Measurements from ENCODE around the gene AFG3L2. TPM values are rescaled to one million over a fixed set of nuclear protein-coding genes. Genes with fewer than 3 reads are reported as not detected.

The AFG3L2 gene
- total and polyA plus RNA-seq, 2 of the 13 experiments (the other 11 are each of a cell fraction or from before 2014, with no cell fraction given): 28.6 to 86.9 TPM

DNA sequence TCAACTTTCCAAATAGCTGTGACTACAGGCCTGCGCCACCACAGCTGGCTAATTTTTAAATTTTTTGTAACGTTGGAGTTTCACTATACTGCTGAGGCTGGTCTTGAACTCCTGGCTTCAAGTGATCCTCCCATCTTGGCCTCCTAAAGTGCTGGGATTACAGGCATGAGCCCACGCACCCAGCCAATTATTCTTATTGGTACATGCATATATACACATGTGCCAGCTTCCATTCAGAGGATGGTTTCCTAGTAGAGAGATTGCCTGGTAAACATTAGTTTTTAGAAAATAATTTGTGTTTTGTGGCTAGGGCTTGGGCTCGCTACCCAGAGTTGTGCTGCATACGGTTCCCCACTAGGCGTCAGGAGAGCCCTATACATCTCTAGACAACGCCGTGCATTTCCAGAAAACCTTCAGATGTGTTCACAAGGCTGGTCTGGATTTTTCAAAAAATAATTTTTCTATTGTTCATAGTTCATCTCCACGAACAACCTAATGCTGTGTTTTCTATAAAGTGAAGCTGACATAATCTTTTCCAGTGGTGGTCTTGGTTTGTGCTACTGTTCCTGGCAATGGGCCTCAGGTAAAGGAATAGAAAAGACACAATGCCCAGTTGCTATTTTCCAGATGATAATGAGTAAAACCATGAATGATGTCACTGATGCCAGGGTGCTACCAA lies 14.6 kb upstream of the AFG3L2 start (continued):
- TF ChIP-seq, protein P1, sequence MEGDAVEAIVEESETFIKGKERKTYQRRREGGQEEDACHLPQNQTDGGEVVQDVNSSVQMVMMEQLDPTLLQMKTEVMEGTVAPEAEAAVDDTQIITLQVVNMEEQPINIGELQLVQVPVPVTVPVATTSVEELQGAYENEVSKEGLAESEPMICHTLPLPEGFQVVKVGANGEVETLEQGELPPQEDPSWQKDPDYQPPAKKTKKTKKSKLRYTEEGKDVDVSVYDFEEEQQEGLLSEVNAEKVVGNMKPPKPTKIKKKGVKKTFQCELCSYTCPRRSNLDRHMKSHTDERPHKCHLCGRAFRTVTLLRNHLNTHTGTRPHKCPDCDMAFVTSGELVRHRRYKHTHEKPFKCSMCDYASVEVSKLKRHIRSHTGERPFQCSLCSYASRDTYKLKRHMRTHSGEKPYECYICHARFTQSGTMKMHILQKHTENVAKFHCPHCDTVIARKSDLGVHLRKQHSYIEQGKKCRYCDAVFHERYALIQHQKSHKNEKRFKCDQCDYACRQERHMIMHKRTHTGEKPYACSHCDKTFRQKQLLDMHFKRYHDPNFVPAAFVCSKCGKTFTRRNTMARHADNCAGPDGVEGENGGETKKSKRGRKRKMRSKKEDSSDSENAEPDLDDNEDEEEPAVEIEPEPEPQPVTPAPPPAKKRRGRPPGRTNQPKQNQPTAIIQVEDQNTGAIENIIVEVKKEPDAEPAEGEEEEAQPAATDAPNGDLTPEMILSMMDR (CRISPR knock-in tag; IDR thresholded peaks at IDR 0.05): peak; percentile 89
- TF ChIP-seq HDAC1 (CRISPR knock-in tag; IDR thresholded peaks at IDR 0.05) (0 out of 2 replicates have a peak, but pooled peaks have one; percentile 28), ZNF747 (CRISPR knock-in tag; IDR thresholded peaks at IDR 0.05; ENCODE audit: borderline replicate concordance) (no peak), ADNP (CRISPR knock-in tag; IDR thresholded peaks at IDR 0.05) (0 out of 2 replicates have a peak, but pooled peaks have one; percentile 18), POGZ (CRISPR knock-in tag; IDR thresholded peaks at IDR 0.05) (no peak), RXRB (CRISPR knock-in tag; IDR thresholded peaks at IDR 0.05; ENCODE audit: borderline replicate concordance) (0 out of 2 replicates have a peak, but pooled peaks have one; percentile 13), HNRNPH1 (optimal IDR thresholded peaks at IDR 0.05; ENCODE audit: low read depth, low read length) (no peak), ZNF720 (CRISPR knock-in tag; IDR thresholded peaks at IDR 0.05) (no peak), ZMYM3 (CRISPR knock-in tag; IDR thresholded peaks at IDR 0.05) (0 out of 2 replicates have a peak, but pooled peaks have one; percentile 42), RFX3 (CRISPR knock-in tag; IDR thresholded peaks at IDR 0.05) (no peak), SETDB1 (CRISPR knock-in tag; IDR thresholded peaks at IDR 0.05; ENCODE audit: borderline replicate concordance) (no peak), TEAD2 (CRISPR knock-in tag; IDR thresholded peaks at IDR 0.05) (no peak), SAP130 (CRISPR knock-in tag; IDR thresholded peaks at IDR 0.05; ENCODE audit: low read depth) (peak; percentile 31; the same call in 1 of the 2 replicates), AHR (CRISPR knock-in tag; IDR thresholded peaks at IDR 0.05) (no peak), STAG1 (CRISPR knock-in tag; IDR thresholded peaks at IDR 0.05) (peak; percentile 97)
- TF ChIP-seq, protein P2, sequence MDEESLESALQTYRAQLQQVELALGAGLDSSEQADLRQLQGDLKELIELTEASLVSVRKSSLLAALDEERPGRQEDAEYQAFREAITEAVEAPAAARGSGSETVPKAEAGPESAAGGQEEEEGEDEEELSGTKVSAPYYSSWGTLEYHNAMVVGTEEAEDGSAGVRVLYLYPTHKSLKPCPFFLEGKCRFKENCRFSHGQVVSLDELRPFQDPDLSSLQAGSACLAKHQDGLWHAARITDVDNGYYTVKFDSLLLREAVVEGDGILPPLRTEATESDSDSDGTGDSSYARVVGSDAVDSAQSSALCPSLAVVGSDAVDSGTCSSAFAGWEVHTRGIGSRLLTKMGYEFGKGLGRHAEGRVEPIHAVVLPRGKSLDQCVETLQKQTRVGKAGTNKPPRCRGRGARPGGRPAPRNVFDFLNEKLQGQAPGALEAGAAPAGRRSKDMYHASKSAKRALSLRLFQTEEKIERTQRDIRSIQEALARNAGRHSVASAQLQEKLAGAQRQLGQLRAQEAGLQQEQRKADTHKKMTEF (CRISPR knock-in tag; IDR thresholded peaks at IDR 0.05): 0 out of 2 replicates have a peak, but pooled peaks have one; percentile 29
- TF ChIP-seq, protein P3, sequence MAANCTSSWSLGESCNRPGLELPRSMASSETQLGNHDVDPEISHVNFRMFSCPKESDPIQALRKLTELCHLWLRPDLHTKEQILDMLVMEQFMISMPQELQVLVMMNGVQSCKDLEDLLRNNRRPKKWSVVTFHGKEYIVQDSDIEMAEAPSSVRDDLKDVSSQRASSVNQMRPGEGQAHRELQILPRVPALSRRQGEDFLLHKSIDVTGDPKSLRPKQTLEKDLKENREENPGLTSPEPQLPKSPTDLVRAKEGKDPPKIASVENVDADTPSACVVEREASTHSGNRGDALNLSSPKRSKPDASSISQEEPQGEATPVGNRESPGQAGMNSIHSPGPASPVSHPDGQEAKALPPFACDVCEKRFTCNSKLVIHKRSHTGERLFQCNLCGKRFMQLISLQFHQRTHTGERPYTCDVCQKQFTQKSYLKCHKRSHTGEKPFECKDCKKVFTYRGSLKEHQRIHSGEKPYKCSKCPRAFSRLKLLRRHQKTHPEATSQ (CRISPR knock-in tag; IDR thresholded peaks at IDR 0.05; ENCODE audit: borderline replicate concordance): no peak
- TF ChIP-seq, protein P4, sequence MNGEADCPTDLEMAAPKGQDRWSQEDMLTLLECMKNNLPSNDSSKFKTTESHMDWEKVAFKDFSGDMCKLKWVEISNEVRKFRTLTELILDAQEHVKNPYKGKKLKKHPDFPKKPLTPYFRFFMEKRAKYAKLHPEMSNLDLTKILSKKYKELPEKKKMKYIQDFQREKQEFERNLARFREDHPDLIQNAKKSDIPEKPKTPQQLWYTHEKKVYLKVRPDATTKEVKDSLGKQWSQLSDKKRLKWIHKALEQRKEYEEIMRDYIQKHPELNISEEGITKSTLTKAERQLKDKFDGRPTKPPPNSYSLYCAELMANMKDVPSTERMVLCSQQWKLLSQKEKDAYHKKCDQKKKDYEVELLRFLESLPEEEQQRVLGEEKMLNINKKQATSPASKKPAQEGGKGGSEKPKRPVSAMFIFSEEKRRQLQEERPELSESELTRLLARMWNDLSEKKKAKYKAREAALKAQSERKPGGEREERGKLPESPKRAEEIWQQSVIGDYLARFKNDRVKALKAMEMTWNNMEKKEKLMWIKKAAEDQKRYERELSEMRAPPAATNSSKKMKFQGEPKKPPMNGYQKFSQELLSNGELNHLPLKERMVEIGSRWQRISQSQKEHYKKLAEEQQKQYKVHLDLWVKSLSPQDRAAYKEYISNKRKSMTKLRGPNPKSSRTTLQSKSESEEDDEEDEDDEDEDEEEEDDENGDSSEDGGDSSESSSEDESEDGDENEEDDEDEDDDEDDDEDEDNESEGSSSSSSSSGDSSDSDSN (CRISPR knock-in tag; IDR thresholded peaks at IDR 0.05): no peak
- TF ChIP-seq, protein P5, sequence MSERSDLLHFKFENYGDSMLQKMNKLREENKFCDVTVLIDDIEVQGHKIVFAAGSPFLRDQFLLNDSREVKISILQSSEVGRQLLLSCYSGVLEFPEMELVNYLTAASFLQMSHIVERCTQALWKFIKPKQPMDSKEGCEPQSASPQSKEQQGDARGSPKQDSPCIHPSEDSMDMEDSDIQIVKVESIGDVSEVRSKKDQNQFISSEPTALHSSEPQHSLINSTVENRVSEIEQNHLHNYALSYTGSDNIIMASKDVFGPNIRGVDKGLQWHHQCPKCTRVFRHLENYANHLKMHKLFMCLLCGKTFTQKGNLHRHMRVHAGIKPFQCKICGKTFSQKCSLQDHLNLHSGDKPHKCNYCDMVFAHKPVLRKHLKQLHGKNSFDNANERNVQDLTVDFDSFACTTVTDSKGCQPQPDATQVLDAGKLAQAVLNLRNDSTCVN (CRISPR knock-in tag; IDR thresholded peaks at IDR 0.05; ENCODE audit: borderline replicate concordance): peak; percentile 71; the same call in 1 of the 2 replicates
- TF ChIP-seq, protein P6, sequence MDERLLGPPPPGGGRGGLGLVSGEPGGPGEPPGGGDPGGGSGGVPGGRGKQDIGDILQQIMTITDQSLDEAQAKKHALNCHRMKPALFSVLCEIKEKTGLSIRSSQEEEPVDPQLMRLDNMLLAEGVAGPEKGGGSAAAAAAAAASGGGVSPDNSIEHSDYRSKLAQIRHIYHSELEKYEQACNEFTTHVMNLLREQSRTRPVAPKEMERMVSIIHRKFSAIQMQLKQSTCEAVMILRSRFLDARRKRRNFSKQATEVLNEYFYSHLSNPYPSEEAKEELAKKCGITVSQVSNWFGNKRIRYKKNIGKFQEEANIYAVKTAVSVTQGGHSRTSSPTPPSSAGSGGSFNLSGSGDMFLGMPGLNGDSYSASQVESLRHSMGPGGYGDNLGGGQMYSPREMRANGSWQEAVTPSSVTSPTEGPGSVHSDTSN (CRISPR knock-in tag; IDR thresholded peaks at IDR 0.05): no peak

Measured in HepG2 (cell line).